ENCODE results near the gene TMPRSS4.

TMPRSS4 gene

DNA sequence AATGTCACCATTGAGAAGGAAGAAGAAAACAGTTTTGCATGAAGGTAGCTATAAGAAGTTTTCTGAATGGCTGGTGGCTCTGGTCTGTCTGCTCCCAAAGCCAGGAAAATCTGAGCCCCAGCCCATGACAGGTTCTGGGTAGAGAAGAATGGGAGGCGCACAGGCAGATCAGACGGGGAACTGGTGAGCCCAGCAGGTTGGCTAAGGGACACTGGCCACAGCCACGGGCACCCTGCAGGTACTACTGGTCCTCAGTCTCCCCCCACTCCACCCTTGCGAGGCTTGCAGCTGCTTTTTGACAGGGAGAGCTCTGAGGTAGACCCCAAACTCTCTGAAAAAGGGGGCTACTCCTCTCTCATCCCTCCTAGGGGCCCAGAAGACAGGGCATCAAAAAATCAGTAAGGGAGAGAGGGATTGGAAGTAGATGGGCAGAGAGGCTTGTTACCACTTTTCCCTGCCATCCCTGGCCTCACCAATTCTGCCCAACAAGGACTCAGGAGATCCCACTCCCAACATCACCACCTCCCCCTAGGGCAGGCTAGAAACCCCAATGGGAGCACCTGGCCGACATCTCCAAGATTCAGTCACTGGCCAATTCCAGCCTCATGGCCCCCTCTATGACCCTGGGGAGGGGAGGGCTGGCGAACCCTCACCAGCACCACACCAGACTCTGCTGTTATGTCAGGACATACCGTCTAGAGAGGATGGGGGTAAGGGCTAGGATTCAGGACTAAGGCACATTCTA, 58.3 kb downstream of the TMPRSS4 start:
- no peak for DNase-seq (ENCODE audit: low read depth in 3 of 3)

- no peak for DNase-seq (ENCODE audit: low read depth in 3 of 3)
Observed at GRCh38 chr11:118135796-118136165, 58.9 kb downstream of the TMPRSS4 start.

DNA sequence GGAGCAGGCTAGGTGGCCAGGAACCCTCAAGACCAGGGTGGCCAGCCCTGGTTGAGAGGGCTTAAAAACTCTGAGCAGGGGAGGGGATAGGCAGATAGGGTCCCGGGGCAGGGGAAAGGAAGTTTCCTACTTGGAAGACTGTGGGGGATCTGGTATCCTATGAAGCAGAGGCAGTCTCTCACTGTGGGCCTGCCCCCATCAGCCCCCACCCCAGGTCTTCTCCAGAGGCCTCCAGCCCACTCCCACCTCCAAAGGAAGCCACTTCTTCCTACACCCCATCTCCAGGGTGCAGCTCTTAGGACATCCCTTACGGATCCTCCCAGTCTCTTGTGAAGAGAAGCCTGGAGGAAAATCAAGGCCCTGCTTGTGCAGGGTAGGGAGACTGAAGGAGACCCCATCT, 59.5 kb downstream of the TMPRSS4 start:
- DNase-seq (ENCODE audit: low read depth in 3 of 3) = no peak

GRCh38 chr11:118136801-118137200, 59.9 kb downstream of the TMPRSS4 start:
- no peak for DNase-seq (ENCODE audit: low read depth in 3 of 3)

- no peak for DNase-seq (ENCODE audit: low read depth in 3 of 3)
Observed at GRCh38 chr11:118138839-118139420, 62.1 kb downstream of the TMPRSS4 start.

GRCh38 chr11:118139578-118139977, 62.7 kb downstream of the TMPRSS4 start:
- no peak for DNase-seq (ENCODE audit: low read depth in 3 of 3)

GRCh38 chr11:118142081-118142480, 65.2 kb downstream of the TMPRSS4 start:
- DNase-seq (ENCODE audit: low read depth in 3 of 3) = no peak

DNA sequence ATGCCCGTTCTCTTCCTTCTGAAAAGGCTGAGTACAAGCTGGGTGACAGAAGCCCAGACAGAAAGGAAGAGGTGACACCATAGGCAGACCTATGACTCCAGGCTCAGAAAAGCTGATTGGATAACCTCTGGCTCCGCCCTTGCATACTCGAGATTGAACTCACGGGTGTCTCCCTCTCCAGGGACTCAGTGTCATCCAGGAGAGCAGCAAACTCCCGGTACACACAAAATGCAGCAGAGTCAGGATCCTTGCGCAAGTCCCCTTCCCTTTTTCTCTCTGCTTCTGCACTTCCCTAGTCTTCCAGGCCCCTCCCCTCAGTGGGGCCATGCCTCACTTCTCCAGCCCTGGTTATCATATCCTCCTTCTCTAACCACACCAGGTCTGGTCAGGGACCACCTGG, 65.9 kb downstream of the TMPRSS4 start:
- DNase-seq (ENCODE audit: low read depth in 3 of 3) = no peak

DNA sequence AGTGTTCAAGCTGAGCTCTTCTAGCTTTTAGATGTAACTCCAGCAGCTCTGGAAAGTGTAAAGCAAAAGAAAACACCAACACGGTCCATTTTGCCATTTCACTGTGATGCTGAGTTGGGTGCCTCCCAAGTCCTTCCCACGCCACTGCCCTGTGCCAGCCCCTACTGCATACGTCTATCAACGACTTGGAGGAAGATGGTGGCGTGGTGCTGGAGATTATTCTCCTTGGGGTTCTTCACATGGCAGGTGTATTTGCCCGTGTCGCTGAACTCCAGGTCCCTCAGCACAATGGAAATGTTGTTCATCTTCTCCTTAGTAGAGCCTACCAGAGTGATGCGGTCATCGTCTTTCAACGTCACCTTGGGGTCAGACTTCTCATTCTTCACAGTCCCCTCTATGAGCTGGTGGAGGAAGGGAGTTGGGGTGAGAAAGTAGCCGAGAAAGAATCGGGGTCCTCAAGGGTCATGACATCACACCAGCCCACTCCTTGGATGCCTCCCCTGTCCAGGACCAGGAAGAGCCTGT, 66.8 kb downstream of the TMPRSS4 start:
- no peak for DNase-seq (ENCODE audit: low read depth in 3 of 3)

DNA sequence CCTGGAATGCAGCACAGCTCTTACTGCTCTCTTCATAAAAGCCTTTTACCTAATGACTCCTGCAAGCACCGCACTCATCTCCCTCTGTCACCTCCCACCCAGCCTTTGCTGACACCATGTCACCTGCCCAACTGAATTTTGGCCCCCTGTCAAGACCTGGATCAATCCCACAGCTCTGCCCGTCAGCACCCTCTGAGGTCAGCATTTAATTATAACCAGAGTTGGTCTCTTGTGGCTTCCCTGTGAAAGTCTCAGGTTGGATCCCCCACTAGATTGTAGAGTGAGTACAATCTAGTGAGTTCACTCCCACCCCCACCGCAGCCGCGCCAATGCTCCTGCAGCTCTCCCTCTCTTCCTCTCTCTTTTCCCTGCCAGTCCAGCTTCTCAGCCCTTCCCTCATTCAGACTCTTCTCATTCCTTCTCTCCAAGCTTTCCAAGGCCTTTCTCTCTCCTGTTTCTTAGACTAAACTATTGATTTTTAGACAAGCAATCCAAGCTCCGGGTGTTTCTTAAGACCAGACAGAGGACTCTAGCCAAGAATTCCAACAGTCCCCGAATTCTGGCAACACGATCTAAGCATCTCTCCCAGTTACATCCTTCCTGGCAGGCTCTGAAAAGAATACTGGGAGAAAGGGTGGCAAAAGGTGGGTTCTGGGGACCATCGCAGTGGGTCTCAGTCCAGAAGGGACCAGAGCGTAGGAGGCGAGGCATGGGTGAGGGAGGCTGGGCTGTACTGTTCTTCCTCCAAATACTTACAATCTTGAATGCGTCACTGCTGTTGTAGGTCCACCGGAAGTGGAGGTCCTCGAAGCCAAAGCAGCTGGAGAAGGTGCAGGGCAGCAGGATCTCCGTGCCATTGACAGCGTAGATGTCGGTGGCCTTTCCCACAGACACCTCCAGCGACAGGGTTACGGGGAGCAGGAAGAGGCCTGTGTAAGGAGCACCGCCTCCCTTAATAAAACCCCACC, 67.7 kb downstream of the TMPRSS4 start:
- DNase-seq (ENCODE audit: low read depth in 3 of 3) = no peak

DNA sequence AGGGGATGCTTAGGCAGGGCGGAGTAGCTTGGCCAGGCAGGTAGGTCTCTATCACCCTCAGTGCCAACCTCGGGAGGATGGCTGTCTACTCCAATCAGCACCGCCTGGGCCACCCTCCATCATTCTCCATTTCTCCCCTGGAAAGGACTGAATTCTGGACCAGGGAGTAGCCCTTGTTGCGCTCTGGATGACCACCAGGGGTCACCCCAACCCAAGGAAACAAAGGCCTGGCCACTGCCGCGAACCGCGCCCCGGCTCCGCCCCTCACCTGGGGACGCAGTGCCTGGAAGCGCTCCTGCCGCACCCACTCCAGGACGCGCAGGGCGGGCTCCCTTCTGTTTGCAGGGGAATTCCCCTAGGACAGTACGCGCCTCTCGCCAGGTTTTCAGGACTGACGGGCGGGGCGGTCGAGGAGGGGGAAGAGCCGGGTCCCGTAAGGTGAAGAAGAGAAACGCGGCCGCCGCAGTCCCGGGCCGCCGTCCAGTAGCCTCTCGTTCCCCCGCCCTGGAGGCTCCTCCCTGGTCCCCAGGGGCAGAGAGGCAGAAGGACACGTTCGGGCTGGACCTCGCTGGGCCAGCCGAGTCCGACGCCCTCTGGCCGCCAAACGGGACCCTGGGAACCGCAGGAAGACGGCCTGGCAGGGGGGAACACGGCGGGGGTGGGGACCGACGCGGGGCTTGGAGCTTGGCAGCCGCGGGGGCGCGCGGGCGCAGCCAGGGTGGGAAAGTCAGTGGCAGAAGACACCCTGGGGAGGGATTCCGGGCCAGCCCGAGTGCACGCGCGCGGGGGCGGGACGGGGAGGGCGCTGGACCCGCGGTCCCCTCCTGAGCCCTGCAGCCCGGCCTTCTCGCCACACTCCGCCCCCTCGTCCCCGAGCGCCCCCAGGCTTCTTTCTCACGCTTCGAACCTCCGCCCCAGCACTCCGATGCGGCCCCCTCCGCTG, 68.7 kb downstream of the TMPRSS4 start:
- peak; percentile 76 to 92 (median 90) for DNase-seq (ENCODE audit: low read depth in 3 of 3)

DNA sequence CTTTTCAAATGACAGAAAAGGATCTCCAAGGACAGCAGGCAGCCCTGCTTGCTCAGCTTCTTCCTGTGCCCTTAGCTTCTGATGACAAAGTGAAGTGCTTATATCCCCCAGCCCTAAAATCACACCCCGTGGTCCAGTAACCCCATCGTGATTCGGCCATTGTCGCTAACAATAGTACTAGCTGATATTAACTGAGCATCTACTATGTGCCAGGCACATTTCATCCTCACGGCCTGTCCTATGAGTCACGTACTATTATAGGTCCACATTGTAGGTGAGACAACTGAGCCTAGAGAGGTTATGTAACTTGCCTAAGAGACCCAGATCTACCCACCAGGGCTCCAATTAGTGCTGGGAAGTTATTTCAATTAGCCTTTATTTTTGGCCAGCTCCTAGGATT, 69.7 kb downstream of the TMPRSS4 start:
- no peak for DNase-seq (ENCODE audit: low read depth in 3 of 3)

GRCh38 chr11:118147502-118147901, 70.6 kb downstream of the TMPRSS4 start:
- DNase-seq (ENCODE audit: low read depth in 3 of 3) = no peak

DNA sequence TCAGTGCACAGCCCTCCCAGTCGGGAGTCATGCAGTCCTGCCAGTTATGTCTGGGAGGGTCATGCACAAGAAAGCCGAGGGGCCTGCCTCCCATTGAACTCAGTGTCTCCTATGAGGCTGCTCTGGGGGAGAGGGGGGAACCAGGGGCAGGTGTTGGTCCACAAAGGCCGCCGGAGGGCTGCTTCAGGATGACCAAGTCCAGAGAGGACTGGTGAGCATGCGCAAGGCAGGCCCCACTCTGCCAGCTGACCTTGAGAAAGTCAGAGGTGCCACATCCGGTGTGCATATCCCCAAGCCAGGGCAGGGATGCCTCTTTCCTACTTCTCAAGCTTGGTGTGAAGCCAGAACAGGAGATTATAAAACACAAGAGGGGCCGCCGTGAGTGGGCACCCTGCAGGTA, 71.4 kb downstream of the TMPRSS4 start:
- no peak for DNase-seq (ENCODE audit: low read depth in 3 of 3)

- DNase-seq (ENCODE audit: low read depth in 3 of 3) = no peak
Observed at GRCh38 chr11:118148856-118149255, 72.0 kb downstream of the TMPRSS4 start.

GRCh38 chr11:118149493-118149892, 72.6 kb downstream of the TMPRSS4 start:
- DNase-seq (ENCODE audit: low read depth in 3 of 3) = no peak

DNA sequence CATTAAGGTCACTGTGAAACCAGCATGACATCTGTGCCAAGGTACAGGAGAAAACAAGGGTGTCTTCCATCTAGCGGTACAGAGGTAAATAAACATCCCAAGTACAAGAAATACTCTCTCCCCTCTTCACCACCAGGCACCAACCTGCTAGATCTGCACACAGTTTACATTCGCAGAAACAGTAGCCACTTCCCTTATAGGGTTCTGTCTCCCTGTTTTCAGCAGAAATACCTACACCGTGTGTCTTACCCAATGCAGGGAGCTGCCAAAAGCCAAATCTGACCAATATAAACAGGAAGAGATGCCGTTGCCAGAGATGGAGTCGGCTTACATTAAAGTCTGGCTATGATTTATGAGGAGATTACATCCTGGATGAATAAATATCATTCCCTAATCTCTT, 74.6 kb downstream of the TMPRSS4 start:
- no peak for DNase-seq (ENCODE audit: low read depth in 3 of 3)

GRCh38 chr11:118152020-118152551, 75.2 kb downstream of the TMPRSS4 start:
- no peak for DNase-seq (ENCODE audit: low read depth in 3 of 3)

DNA sequence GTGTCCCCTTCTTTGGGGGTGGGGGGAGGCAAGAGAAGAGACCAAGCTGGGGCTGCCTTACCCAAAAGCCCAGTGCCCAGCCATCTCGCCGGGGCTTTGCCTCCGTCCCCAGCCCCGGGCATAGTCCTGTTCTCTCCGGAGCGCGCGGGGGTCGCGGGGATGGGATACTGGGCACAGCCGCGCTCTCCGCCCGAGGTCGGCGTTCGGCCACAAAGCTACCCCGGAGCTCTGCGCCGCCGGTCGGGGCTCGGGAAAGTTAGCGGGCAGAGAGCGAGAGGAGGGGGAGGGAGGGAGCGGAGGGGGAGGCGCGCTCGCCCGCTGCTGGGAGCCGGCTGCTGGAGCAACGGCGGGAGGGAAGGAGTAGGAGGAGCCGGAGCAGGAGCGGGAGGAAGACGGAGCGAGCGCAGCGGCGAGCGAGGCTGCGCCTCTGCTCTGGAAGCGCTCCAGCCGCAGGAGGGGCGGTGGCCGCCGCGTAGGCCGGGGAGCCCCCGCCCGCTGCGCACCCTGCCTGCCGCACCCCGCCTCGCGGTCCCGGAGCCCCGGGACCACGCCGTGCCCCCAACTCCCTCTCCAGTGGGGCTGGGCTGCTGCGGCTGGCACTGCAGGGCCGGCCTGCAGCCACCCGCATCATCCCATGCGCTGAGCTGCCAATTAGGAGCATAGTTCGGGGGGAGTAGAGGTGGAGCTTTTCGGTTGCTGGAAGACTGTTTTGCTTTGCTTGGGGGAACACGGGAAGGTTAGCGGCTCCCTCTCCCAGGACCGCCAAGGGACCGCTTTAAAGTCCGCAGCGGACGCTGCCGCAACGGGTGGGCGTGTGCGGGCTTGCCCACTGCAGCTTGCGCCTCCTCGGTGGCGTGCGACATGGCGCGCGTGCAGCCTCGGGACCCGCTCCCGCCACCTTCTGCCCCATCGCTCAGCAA, 75.9 kb downstream of the TMPRSS4 start, which contains the start of gene SCN4B:
TSS of gene SCN4B (minus strand) at position 272 of the 920 bp plus-strand sequence. CDS start at position 122, 150 bp downstream.
- DNase-seq (ENCODE audit: low read depth in 3 of 3) = no peak

DNA sequence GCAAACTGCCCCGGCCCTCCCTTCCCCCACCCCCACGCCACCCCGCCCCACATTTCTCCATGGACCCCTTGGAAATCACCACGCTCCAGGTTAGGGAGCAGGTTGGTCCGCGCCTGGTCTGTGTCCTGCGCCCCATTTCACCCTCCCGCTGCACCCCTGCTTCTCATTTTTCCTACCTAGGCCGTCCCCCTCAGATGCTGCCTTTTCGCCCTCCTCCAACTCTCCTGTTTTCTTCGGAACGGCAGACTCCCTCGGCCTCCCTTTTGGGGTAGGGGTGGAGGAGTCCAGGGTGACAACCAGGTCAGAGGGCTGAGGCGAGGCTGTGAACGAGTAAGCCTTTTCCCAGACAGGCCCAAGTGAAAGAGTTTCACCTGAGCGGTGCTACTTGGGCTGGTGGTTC, 76.6 kb downstream of the TMPRSS4 start:
- DNase-seq (ENCODE audit: low read depth in 3 of 3) = no peak
